ENCODE data around the gene PKN1. TPM values are rescaled to one million over a fixed set of nuclear protein-coding genes. Genes with fewer than 3 reads are reported as not detected.

Gene PKN1
- total and polyA plus RNA-seq, 2 of the 13 experiments (the other 11 are each of a cell fraction or from before 2014, with no cell fraction given), result 45.7 to 54.5 TPM

DNA sequence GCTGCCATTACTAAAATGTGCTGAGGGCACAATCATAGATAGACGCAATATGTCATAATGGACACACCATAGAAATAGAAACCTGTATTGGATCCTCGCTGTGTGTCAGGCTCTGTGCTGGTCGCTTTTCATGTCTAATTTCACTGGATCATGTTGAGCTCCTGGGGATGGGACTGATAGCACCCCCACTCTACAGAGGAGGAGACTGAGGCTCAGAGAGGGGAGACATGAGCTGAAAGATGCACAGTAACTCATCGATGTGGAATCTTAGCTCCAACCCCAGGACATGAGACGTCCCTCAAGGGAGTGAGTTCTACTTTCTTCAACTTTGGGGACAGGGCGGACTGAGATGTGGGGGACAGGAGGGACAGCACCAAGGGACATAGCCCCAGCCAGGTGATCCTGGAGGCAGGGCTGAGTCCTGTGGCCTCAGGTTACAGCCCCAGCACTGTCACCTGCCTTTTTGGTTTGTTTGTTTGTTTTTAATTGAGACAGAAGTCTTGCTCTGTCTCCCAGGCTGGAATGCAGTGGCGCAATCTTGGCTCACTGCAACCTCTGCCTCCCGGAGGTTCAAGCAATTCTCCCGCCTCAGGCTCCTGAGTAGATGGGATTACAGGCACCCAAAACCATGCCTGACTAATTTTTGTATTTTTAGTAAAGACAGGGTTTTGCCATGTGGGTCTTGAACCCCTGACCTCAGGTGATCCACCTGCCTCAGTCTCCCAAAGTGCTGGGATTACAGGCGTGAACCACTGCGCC lies 69.4 kb downstream of the PKN1 start (continued):
- TF ChIP-seq KIAA2018 (CRISPR knock-in tag; IDR thresholded peaks at IDR 0.05; ENCODE audit: borderline replicate concordance) (no peak), ATAD3A (CRISPR knock-in tag; IDR thresholded peaks at IDR 0.05) (no peak), ZNF780A (CRISPR knock-in tag; IDR thresholded peaks at IDR 0.05) (no peak), FOXC1 (CRISPR knock-in tag; IDR thresholded peaks at IDR 0.05; ENCODE audit: borderline replicate concordance) (peak; percentile 43; the same call in 1 of the 2 replicates), EED (CRISPR knock-in tag; IDR thresholded peaks at IDR 0.05) (no peak), ZFP82 (CRISPR knock-in tag; IDR thresholded peaks at IDR 0.05; ENCODE audit: borderline replicate concordance) (no peak), AHDC1 (CRISPR knock-in tag; IDR thresholded peaks at IDR 0.05; ENCODE audit: borderline replicate concordance) (no peak), ZNF746 (CRISPR knock-in tag; IDR thresholded peaks at IDR 0.05) (no peak), TOE1 (CRISPR knock-in tag; IDR thresholded peaks at IDR 0.05) (no peak), KDM5A (IDR thresholded peaks at IDR 0.05; ENCODE audit: borderline replicate concordance, low read length) (no peak)
- TF ChIP-seq, protein P1, sequence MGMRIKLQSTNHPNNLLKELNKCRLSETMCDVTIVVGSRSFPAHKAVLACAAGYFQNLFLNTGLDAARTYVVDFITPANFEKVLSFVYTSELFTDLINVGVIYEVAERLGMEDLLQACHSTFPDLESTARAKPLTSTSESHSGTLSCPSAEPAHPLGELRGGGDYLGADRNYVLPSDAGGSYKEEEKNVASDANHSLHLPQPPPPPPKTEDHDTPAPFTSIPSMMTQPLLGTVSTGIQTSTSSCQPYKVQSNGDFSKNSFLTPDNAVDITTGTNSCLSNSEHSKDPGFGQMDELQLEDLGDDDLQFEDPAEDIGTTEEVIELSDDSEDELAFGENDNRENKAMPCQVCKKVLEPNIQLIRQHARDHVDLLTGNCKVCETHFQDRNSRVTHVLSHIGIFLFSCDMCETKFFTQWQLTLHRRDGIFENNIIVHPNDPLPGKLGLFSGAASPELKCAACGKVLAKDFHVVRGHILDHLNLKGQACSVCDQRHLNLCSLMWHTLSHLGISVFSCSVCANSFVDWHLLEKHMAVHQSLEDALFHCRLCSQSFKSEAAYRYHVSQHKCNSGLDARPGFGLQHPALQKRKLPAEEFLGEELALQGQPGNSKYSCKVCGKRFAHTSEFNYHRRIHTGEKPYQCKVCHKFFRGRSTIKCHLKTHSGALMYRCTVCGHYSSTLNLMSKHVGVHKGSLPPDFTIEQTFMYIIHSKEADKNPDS (CRISPR knock-in tag; IDR thresholded peaks at IDR 0.05), result no peak
- TF ChIP-seq, protein P2, sequence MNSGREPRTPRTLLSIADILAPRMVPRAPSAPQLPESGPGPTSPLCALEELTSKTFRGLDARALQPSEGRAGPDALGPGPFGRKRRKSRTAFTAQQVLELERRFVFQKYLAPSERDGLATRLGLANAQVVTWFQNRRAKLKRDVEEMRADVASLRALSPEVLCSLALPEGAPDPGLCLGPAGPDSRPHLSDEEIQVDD (CRISPR knock-in tag; IDR thresholded peaks at IDR 0.05; ENCODE audit: borderline replicate concordance), result no peak

All from HepG2 (cell line).